GM10248 (cell line): ENCODE data around the gene KIF2C.

ENCODE experiments used
- CTCF ChIA-PET: fragments of 300-600 bp; sonication (Branson Sonifier 250); formaldehyde crosslinking; extraction: SDS; loops from one replicate; lab custom pipeline; 2021; ENCODE audit warnings: antibody characterized with exemption; lab: Yijun Ruan, JAX
- POLR2A ChIA-PET: fragments of 350-650 bp; sonication (Branson Sonifier 250); formaldehyde crosslinking; extraction: SDS; loops from one replicate; lab custom pipeline; 2020; ENCODE audit warnings: antibody characterized with exemption; lab: Yijun Ruan, JAX
- DNase-seq: peaks from one replicate; pipeline ENCODE4 v3.0.0; 2012; ENCODE audit errors: extremely low spot score
- CTCF ChIP-seq: IDR thresholded peaks from 2 replicates; pipeline ENCODE4 v1.5.1; 2012; ENCODE audit warnings: mild to moderate bottlenecking, low read depth; ENCODE audit errors: extremely low read depth, missing control alignments, control extremely low read depth

KIF2C gene

GRCh38 chr1:44739307-44740178 is at the start of gene KIF2C:
Gene KIF2C (plus strand): TSS chr1:44739837. CDS start chr1:44739933, 96 bp downstream.
- CTCF ChIA-PET: interaction anchor here (0.8 to 10.4 kb wide), 2 partner anchors 10 to 54 kb away, joined by 4 to 89 read pairs; partner anchors contain the start of gene RNU5D-1
- TF ChIP-seq CTCF: no peak
- peak; percentile 99 for DNase-seq
- POLR2A ChIA-PET: interaction anchor here (0.5 to 0.6 kb wide), 2 partner anchors 12 to 599 kb away, joined by 5 to 7 read pairs; no protein-coding TSS in a partner anchor

- POLR2A ChIA-PET: interaction anchor here (0.9 kb wide), 1 partner anchor 28 kb away, joined by 3 read pairs; no protein-coding TSS in a partner anchor
- CTCF ChIA-PET: interaction anchor here (0.7 to 8.4 kb wide), 7 partner anchors 12 to 40 kb away, joined by 3 to 69 read pairs (median 4); no protein-coding TSS in a partner anchor
- no peak for DNase-seq
- TF ChIP-seq CTCF: no peak
Measured at GRCh38 chr1:44693159-44693558, 46.5 kb upstream of the KIF2C start.

- TF ChIP-seq CTCF: no peak
- CTCF ChIA-PET: interaction anchor here (1.4 to 8.4 kb wide), 4 partner anchors 15 to 21 kb away, joined by 3 to 69 read pairs (median 7); no protein-coding TSS in a partner anchor
Measured at GRCh38 chr1:44693900-44694299, 45.7 kb upstream of the KIF2C start.

GRCh38 chr1:44694863-44695478 is 44.7 kb upstream of the KIF2C start:
- DNase-seq: peak; percentile 67
- TF ChIP-seq CTCF: no peak
- CTCF ChIA-PET: interaction anchor here (1.1 to 8.4 kb wide), 8 partner anchors 10 to 291 kb away, joined by 3 to 69 read pairs (median 8); partner anchors contain the start of gene EIF2B3
- POLR2A ChIA-PET: interaction anchor here (1.0 to 4.4 kb wide), 3 partner anchors 26 to 124 kb away, joined by 3 to 28 read pairs (median 3); partner anchors contain the start of gene PLK3

More at GRCh38 chr1:44693900-44694299, 45.7 kb upstream of the KIF2C start:
- POLR2A ChIA-PET: interaction anchor here (0.6 kb wide), 1 partner anchor 611 kb away, joined by 3 read pairs; no protein-coding TSS in a partner anchor
- DNase-seq: no peak

GRCh38 chr1:44695671-44696070 is 44.0 kb upstream of the KIF2C start:
- CTCF ChIA-PET: interaction anchor here (1.1 to 8.4 kb wide), 8 partner anchors 11 to 290 kb away, joined by 3 to 69 read pairs (median 6); partner anchors contain the start of gene EIF2B3
- no peak for TF ChIP-seq CTCF
- POLR2A ChIA-PET: interaction anchor here (1.1 to 4.4 kb wide), 2 partner anchors 25 to 124 kb away, joined by 3 to 28 read pairs; no protein-coding TSS in a partner anchor
- no peak for DNase-seq
